ENCODE results near the gene MYMX. TPM values are rescaled to one million over a fixed set of nuclear protein-coding genes. Genes with fewer than 3 reads are reported as not detected.

MYMX gene
- total RNA-seq, 1 experiment from 2014 or later = not detected

- no peaks in the 10 kb centered on the region for H3K27me3 ChIP-seq (ENCODE audit: insufficient read depth, low read length)
- H3K4me2 ChIP-seq (ENCODE audit: low read length) = no peak overlapping the region
- no peaks in the 10 kb centered on the region for H3K9me2 ChIP-seq (ENCODE audit: insufficient read depth)
- H3K27ac ChIP-seq (ENCODE audit: low read depth, low read length) = no peak overlapping the region
- DNase-seq (ENCODE audit: low read depth, low spot score) (no peak), ATAC-seq (no peak)
- no peak overlapping the region for H3K4me3 ChIP-seq (replicated peaks in 1 of 2; ENCODE audit: low read depth in 1 of 2, low read length in 2 of 2)
- no peaks in the 10 kb centered on the region for H3K9me3 ChIP-seq (ENCODE audit: control insufficient read depth in 1 of 2, insufficient read depth in 1 of 2, low read depth in 1 of 2, low read length in 2 of 2)
- H3K36me3 ChIP-seq (ENCODE audit: control insufficient read depth in 1 of 2, insufficient read depth in 2 of 2, low read length in 2 of 2) = peaks cover 4 to 10% of the 10 kb centered on the region in 2 experiments; a peak in 2 of 4 replicates
- intact Hi-C loops (cut with micrococcal nuclease) = no loop called here
- CTCF ChIA-PET = no interaction called here
- no peak for TF ChIP-seq TCF7L2 (IDR thresholded peaks at IDR 0.05; ENCODE audit: borderline replicate concordance, extremely low read depth, insufficient read depth, insufficient read length)
- no peak for TF ChIP-seq POLR2A (IDR thresholded peaks at IDR 0.05; ENCODE audit: borderline replicate concordance, extremely low read depth, insufficient read depth, insufficient read length)
- no peak for TF ChIP-seq SRF (IDR thresholded peaks at IDR 0.05; ENCODE audit: low read depth)
- POLR2A ChIA-PET = no interaction called here
- RAD21 ChIA-PET (ENCODE audit: low non-redundant PET in 1 of 2, low total read pairs in 2 of 2, uncharacterized antibody in 2 of 2, unreplicated experiment in 2 of 2) = no interaction called here
- H3K4me1 ChIP-seq (ENCODE audit: control insufficient read depth in 1 of 2, insufficient read depth in 2 of 2, low read length in 2 of 2) = peaks cover 7 to 33% of the 10 kb centered on the region in 2 experiments
- BruUV-seq (replicated peaks) = no TSS peak
- H3K79me2 ChIP-seq (ENCODE audit: insufficient read depth, low read length) = peaks cover 31% of the 10 kb centered on the region
- H2AFZ ChIP-seq (ENCODE audit: low read depth, low read length, poor library complexity, severe bottlenecking) = no peak overlapping the region
- no peaks in the 10 kb centered on the region for H4K20me1 ChIP-seq (ENCODE audit: insufficient read depth)
- H3K9ac ChIP-seq (ENCODE audit: low read length) = no peak overlapping the region
Observed at GRCh38 chr6:44261581-44261980, 44.9 kb downstream of the MYMX start.

GRCh38 chr6:44262467-44263353 is 46.0 kb downstream of the MYMX start:
- ATAC-seq = no peak
- Histone ChIP-seq H3K27me3 (ENCODE audit: insufficient read depth, low read length) (no peaks in the 10 kb centered on the region), H3K9ac (ENCODE audit: low read length) (no peak overlapping the region), H3K4me2 (ENCODE audit: low read length) (no peak overlapping the region), H2AFZ (ENCODE audit: low read depth, low read length, poor library complexity, severe bottlenecking) (no peak overlapping the region), H3K27ac (ENCODE audit: low read depth, low read length) (no peak overlapping the region), H3K9me2 (ENCODE audit: insufficient read depth) (no peaks in the 10 kb centered on the region), H3K9me3 (ENCODE audit: control insufficient read depth in 1 of 2, insufficient read depth in 1 of 2, low read depth in 1 of 2, low read length in 2 of 2) (no peaks in the 10 kb centered on the region), H4K20me1 (ENCODE audit: insufficient read depth) (no peaks in the 10 kb centered on the region), H3K36me3 (ENCODE audit: control insufficient read depth in 1 of 2, insufficient read depth in 2 of 2, low read length in 2 of 2) (peaks cover 4 to 10% of the 10 kb centered on the region in 2 experiments; a peak in 2 of 4 replicates), H3K79me2 (ENCODE audit: insufficient read depth, low read length) (peaks cover 25% of the 10 kb centered on the region; the same call in 1 of the 2 replicates), H3K4me3 (replicated peaks in 1 of 2; ENCODE audit: low read depth in 1 of 2, low read length in 2 of 2) (no peak overlapping the region), H3K4me1 (ENCODE audit: control insufficient read depth in 1 of 2, insufficient read depth in 2 of 2, low read length in 2 of 2) (peaks cover 7 to 29% of the 10 kb centered on the region in 2 experiments)
- ChIA-PET CTCF (no interaction called here), POLR2A (no interaction called here), RAD21 (ENCODE audit: low non-redundant PET in 1 of 2, low total read pairs in 2 of 2, uncharacterized antibody in 2 of 2, unreplicated experiment in 2 of 2) (no interaction called here)
- DNase-seq (ENCODE audit: low read depth, low spot score) = no peak
- BruUV-seq (replicated peaks) = no TSS peak
- intact Hi-C loops (cut with micrococcal nuclease) = no loop called here
- TF ChIP-seq POLR2A (IDR thresholded peaks at IDR 0.05; ENCODE audit: borderline replicate concordance, extremely low read depth, insufficient read depth, insufficient read length) = no peak
- TF ChIP-seq JUND (IDR thresholded peaks at IDR 0.05) = no peak
- no peak for TF ChIP-seq EZH2phosphoT487 (IDR thresholded peaks at IDR 0.05; ENCODE audit: borderline replicate concordance)
- TF ChIP-seq REST (IDR thresholded peaks at IDR 0.05; ENCODE audit: low read depth) = no peak
- no peak for TF ChIP-seq ELF1 (IDR thresholded peaks at IDR 0.05; ENCODE audit: borderline replicate concordance, low read depth)
- TF ChIP-seq TCF7L2 (IDR thresholded peaks at IDR 0.05; ENCODE audit: borderline replicate concordance, extremely low read depth, insufficient read depth, insufficient read length) = no peak
- TF ChIP-seq CEBPB (IDR thresholded peaks at IDR 0.05; ENCODE audit: low read depth) = no peak
- TF ChIP-seq ATF3 (IDR thresholded peaks at IDR 0.05) = no peak
- no peak for TF ChIP-seq MAX (IDR thresholded peaks at IDR 0.05)
- no peak for TF ChIP-seq EGR1 (IDR thresholded peaks at IDR 0.05; ENCODE audit: low read depth)
- no peak for TF ChIP-seq RAD21 (IDR thresholded peaks at IDR 0.05; ENCODE audit: low read depth)
- no peak for TF ChIP-seq ZNF274 (IDR thresholded peaks at IDR 0.05; ENCODE audit: low read depth, low read length)
- TF ChIP-seq SP1 (IDR thresholded peaks at IDR 0.05; ENCODE audit: low read depth) = no peak
- no peak for TF ChIP-seq SRF (IDR thresholded peaks at IDR 0.05; ENCODE audit: low read depth)
- TF ChIP-seq EZH2 (IDR thresholded peaks at IDR 0.05) = no peak
